Effector memory CD4-positive, alpha-beta T cell (primary cell): Measurements from ENCODE around the gene PTH1R.

Source experiments
- DNase-seq, 3 donors: peaks; one replicate each; pipeline ENCODE4 v3.0.0-alpha.2; 2020
- H3K27ac ChIP-seq: 2 replicates; pipeline ENCODE4 v1.7.0; 2013; ENCODE audit warnings: mild to moderate bottlenecking, low read length, moderate library complexity; ENCODE audit not compliant: insufficient read depth, poor library complexity, severe bottlenecking
- H3K27me3 ChIP-seq: replicated peaks from 2 replicates; pipeline ENCODE4 v1.7.0; 2013; ENCODE audit warnings: mild to moderate bottlenecking, low read length; ENCODE audit not compliant: insufficient read depth, control insufficient read depth, poor library complexity, severe bottlenecking
- H3K36me3 ChIP-seq: 2 replicates; pipeline ENCODE4 v1.7.0; 2013; ENCODE audit warnings: mild to moderate bottlenecking, low read length, moderate library complexity; ENCODE audit not compliant: control insufficient read depth, insufficient read depth
- H3K4me1 ChIP-seq: 2 replicates; pipeline ENCODE4 v1.7.0; 2013; ENCODE audit warnings: low read length, mild to moderate bottlenecking; ENCODE audit not compliant: control insufficient read depth, insufficient read depth, poor library complexity, severe bottlenecking
- H3K4me3 ChIP-seq: 2 replicates; pipeline ENCODE4 v1.7.0; 2013; ENCODE audit warnings: low read length, low read depth, mild to moderate bottlenecking; ENCODE audit not compliant: insufficient read depth, poor library complexity, severe bottlenecking
- H3K9me3 ChIP-seq: 2 replicates; pipeline ENCODE4 v1.7.0; 2013; ENCODE audit warnings: mild to moderate bottlenecking, low read length, moderate library complexity; ENCODE audit not compliant: control insufficient read depth

The PTH1R gene

DNA sequence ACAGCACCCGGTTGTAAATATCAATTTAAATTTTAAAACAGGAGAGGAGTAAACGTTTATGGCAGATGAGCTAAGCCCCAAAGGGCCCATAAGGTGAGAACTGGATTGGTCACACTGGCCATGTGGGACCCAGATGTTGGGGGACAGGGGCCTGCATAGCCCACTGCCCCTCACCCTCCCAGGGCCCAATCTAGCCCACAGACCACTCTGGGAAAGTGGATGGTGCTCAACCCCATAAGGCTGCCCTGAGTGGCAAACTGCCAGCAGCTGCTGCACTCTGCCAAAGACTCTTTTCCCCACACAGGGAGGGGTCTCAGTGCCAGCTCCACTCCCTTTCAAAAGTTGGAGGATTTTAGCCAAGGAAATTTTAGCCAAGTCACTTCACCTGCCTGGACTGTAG is 56.6 kb downstream of the PTH1R start:
- no peak overlapping the region for H3K4me3 ChIP-seq
- no peaks in the 10 kb centered on the region for H3K9me3 ChIP-seq
- DNase-seq: no peak
- H3K36me3 ChIP-seq: peaks cover 24% of the 10 kb centered on the region
- H3K27ac ChIP-seq: no peak overlapping the region
- peaks cover 29% of the 10 kb centered on the region for H3K4me1 ChIP-seq
- H3K27me3 ChIP-seq: no peaks in the 10 kb centered on the region

DNA sequence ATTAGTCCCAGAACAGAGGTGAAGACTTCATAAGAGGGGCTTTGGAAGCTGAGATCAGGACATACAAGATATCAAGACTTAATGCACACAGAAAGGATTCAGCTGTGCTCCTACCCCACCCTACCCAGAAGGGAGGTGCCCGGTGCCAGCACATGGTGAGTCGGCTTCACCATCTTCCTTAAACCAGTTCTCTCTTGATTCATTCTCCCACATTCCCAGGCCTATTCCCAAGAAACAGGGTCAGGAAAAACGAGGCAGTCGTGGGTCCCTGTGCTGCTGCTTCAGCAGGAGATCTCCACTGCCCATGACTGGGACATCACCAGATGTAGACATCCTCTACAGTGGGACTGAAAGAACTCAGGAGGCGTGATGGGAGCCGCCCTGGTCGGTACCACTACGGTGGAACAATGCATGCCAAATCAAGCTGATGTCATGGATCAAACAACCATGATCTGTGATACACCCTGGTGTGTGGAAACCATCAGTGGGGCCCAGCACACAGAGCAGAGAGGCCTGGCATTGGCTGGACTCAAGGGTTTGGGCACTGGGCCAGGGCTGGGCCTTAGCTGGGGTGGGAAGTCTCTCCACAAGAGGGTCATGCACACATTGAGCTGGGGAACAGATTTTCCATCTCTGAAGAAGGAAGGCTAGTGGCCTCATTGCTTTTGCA is 57.1 kb downstream of the PTH1R start:
- Histone ChIP-seq H3K27me3 (no peaks in the 10 kb centered on the region), H3K36me3 (peaks cover 28% of the 10 kb centered on the region), H3K4me1 (peaks cover 29% of the 10 kb centered on the region), H3K9me3 (no peaks in the 10 kb centered on the region), H3K27ac (no peak overlapping the region), H3K4me3 (no peak overlapping the region)
- no peak for DNase-seq

DNA sequence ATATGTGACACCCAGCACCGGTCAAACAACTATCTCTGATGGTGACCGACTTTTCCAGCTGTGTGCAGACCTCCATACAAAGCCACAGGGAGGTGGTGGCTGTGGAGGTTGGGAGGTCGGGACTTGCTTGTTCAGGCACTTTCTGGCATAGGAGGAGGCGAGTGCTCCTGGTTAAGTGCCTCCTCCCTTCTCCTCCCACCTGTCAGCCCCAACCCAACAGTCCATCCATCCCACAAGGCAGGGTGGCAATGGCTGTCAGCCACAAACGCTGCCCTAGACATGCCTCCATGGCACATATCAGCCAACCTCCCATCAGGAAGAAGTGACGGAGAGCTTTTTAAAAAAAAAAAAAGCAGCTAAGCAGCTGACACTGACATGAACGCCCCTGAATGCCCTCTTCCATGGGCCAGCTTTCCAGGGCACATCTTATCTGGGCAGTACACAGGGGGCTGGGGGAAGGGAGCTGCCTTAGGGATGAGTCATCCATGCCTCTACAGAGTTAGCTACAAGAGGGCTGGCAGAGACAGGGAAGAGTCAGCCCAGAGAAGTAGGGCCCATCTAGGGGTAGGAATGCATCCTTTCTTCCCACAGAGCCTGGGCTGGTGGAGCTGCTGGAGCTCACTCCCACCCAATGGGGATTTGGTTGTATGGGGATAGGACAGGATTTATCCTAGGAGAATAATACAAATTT is 57.8 kb downstream of the PTH1R start:
- no peak overlapping the region for H3K4me3 ChIP-seq
- peaks cover 29% of the 10 kb centered on the region for H3K4me1 ChIP-seq
- DNase-seq: no peak
- no peak overlapping the region for H3K27ac ChIP-seq
- no peaks in the 10 kb centered on the region for H3K9me3 ChIP-seq
- no peaks in the 10 kb centered on the region for H3K27me3 ChIP-seq
- peaks cover 33% of the 10 kb centered on the region for H3K36me3 ChIP-seq

DNA sequence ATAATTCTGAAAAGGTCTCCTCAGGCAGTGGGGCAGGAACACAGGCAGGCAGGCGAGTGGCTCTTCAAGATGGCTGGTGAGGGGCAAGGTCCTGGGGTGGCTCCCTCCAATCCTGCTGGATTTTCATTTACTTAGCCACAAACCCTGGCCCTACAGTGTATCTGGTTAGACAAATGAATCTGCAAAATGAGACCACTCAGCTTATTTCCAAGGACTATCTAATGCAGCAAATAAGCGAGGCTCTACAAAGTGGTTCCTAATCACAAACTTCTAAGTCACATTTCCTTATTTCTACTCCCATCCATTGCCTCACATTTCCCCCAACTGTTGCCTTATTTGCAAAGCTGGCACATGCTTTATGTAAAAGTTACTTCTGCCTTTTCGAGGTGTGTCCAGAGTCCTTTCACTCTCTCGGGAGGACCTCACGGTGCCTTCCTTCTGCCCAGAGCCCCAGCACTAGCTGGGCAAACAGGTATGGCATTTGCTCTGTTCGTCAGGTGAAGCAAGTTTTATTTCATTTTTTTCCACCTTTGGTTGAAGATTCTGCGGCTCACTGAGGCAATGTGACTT is 58.6 kb downstream of the PTH1R start:
- H3K4me1 ChIP-seq: peaks cover 25% of the 10 kb centered on the region
- peaks cover 39% of the 10 kb centered on the region for H3K36me3 ChIP-seq

DNA sequence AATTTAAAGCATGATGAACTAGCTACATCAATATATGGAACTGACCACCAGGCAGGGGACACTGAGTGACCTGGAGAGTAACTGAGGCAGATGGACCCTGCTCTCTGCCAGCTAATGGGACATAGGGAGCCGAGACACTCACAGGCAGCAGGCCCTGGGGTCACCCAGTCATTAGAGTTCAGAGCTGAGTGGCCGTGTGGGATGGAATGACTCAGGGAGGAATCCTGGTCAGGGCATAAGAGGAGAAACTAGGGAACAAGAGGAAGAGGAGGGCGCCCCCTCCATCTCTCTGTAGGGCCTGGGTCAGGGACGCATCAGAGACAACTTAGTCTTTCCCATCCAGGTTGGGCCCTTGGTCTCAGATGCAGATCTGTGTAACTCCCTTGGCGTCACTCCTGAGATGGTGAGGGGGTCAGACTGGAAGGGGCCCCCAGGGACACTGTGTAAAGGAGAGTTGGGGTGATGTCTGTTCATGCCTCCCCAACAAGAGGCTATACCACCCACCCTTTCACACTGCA is 59.3 kb downstream of the PTH1R start:
- Histone ChIP-seq H3K27ac (no peak overlapping the region), H3K4me1 (peaks cover 18% of the 10 kb centered on the region), H3K4me3 (no peak overlapping the region), H3K27me3 (no peaks in the 10 kb centered on the region), H3K36me3 (peaks cover 41% of the 10 kb centered on the region), H3K9me3 (no peaks in the 10 kb centered on the region)
- DNase-seq: no peak

More for the DNA sequence above, 58.6 kb downstream of the PTH1R start:
- DNase-seq: no peak
- Histone ChIP-seq H3K27ac (no peak overlapping the region), H3K27me3 (no peaks in the 10 kb centered on the region), H3K9me3 (no peaks in the 10 kb centered on the region), H3K4me3 (no peak overlapping the region)

DNA sequence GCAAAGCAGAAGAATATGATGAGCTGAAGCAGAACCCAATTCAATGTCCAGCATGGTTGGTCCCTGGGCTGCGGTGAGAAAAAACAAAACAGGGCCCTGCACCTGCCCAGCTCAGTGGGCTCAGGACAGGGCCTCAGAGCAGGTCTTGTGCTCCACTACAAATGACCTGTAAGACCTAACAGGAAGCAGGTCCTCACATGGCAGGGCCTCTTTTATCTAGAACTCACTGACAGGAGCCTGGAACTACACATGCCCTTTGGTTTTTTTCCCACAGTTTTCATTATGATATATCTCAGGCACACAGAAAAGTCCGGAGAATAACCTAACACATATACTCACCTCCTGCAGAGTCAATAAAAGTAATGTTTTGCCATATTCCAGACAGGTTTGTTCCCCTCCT is 60.6 kb downstream of the PTH1R start:
- no peak overlapping the region for H3K27ac ChIP-seq
- no peak for DNase-seq
- H3K4me1 ChIP-seq: peaks cover 5% of the 10 kb centered on the region

DNA sequence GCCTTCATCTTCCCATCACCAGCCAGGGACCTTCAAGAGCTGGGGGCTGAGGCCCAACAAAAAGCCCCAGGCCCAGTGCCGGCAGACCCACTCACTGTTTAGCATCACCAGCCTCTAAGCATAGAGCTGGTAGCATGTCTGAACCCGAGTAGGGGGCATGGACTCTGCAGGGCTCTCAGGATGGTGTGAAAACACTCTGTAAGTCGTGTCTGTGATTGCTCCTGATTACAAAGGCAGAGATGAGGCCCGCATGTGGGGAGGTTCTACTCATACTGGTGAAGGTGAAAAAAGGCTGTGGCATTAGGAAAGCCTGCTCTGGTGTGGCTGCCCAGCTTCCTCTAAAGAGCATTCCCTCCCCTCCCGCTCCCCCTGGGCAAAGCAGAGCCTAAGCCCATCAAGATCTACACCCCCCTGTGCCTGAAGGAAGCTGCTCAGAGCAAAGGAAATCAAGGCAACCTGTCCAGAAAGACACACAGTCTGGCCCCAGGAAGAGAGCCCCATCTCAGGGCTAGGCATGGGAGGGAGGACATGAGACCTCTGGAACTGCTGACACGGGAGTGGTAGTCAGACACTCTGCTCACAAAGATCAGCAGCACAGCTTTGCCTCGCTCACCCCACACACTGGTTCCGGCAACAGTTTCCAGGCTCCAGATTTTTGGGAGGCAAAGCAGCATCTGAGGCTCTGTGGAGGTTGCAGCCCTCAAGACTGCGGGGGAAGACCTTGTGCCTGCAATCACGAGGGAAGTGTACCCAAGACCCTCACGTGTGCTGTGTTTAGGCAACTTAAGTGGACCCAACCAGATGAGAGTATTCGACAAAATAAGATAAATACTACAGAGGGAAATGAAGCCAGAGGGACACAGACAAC is 62.3 kb downstream of the PTH1R start:
- peaks cover 47% of the 10 kb centered on the region for H3K36me3 ChIP-seq
- DNase-seq: no peak
- H3K27ac ChIP-seq: no peak overlapping the region

More for the DNA sequence above, 60.6 kb downstream of the PTH1R start:
- Histone ChIP-seq H3K9me3 (no peaks in the 10 kb centered on the region), H3K27me3 (no peaks in the 10 kb centered on the region), H3K4me3 (no peak overlapping the region), H3K36me3 (peaks cover 47% of the 10 kb centered on the region)

DNA sequence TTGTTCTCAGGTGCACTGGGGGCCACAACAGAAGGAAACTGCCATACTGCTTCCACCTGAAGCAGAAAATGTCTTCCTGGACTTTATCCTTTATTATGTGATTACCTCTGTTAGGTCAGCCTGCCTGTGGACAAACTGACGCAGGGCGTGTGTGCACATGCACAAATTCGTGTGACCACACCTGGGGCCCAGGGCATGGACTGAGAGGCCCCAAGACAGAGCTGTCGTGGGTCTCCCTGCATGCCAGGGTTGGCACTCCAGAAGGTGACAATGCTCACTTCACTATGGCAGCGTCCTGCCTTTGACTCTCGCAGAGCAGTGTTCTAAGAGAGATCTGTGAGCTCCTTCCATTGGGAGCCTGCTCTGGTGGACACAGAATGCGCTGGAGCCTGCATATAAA is 64.6 kb downstream of the PTH1R start:
- Histone ChIP-seq H3K4me1 (peaks cover 28% of the 10 kb centered on the region), H3K9me3 (no peaks in the 10 kb centered on the region), H3K27ac (no peak overlapping the region), H3K4me3 (no peak overlapping the region), H3K27me3 (no peaks in the 10 kb centered on the region), H3K36me3 (peaks cover 36% of the 10 kb centered on the region)
- no peak for DNase-seq

More for the DNA sequence above, 62.3 kb downstream of the PTH1R start:
- Histone ChIP-seq H3K27me3 (no peaks in the 10 kb centered on the region), H3K4me1 (peaks cover 9% of the 10 kb centered on the region), H3K9me3 (no peaks in the 10 kb centered on the region), H3K4me3 (no peak overlapping the region)

DNA sequence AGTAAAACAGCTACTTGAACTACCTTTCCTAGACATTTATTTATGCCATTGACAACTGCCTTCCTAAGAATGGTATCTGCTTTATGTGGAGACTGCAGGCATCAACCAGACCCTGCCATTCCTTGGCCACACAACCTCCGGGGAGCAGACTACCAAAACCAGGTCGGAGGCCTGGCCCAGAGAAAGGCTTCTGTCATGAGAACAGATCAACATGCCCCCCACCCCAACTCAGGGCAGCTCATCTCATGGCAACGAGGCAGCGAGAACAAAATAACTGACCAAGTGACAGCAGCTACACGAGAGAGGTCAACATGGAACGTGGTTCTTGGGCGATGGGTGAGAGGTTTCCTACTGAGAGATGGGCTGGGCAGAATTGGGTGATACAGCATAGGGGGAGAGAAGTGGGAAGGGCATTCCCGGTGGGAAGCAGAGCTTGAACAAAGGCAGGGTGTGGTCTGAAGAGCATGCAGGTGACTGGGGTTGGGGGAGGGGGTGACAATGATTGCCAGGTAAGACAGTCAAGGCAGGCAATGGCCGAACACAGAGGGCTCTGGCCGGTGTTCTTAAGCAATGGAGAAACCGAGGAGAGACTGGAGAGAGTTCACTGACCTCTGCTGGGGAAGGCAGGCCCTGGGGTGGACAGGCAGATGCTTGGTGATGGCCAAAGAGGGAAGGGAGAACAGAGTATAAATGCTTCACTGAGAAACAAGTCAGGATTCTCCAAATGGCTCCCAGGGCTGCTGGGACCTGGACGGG is 65.1 kb downstream of the PTH1R start:
- no peak for DNase-seq
- Histone ChIP-seq H3K9me3 (no peaks in the 10 kb centered on the region), H3K4me1 (peaks cover 34% of the 10 kb centered on the region), H3K36me3 (peaks cover 31% of the 10 kb centered on the region), H3K4me3 (no peak overlapping the region), H3K27me3 (no peaks in the 10 kb centered on the region), H3K27ac (no peak overlapping the region)
